Liver (tissue), 9 donors: ENCODE measurements around the gene TRPM1. TPM values are rescaled to one million over a fixed set of nuclear protein-coding genes. Genes with fewer than 3 reads are reported as not detected.

ENCODE experiments used
- DNase-seq: peaks from one replicate; pipeline ENCODE4 v3.0.0-alpha.2; 2017; ENCODE audit warnings: low spot score
- H3K27ac ChIP-seq, 2 donors: one replicate each; pipeline ENCODE4 v1.7.0; 2013; ENCODE audit warnings: inconsistent platforms in 2 of 2, low read length in 2 of 2, control low read depth in 1 of 2, low read depth in 1 of 2, mild to moderate bottlenecking in 1 of 2
- H3K27me3 ChIP-seq, 4 donors: one replicate each; pipeline versions ENCODE4 v1.6.1 to v1.7.0; 2013; ENCODE audit warnings: low read length in 3 of 4, inconsistent platforms in 1 of 4, mild to moderate bottlenecking in 1 of 4, moderate library complexity in 1 of 4; ENCODE audit not compliant: control insufficient read depth in 4 of 4, insufficient read depth in 4 of 4
- H3K36me3 ChIP-seq, 4 donors: one replicate each; pipeline versions ENCODE4 v1.6.1 to v1.7.0; 2013; ENCODE audit warnings: low read length in 3 of 4, mild to moderate bottlenecking in 3 of 4, low read depth in 1 of 4, moderate library complexity in 1 of 4; ENCODE audit not compliant: control insufficient read depth in 4 of 4, insufficient read depth in 3 of 4
- H3K4me1 ChIP-seq, 4 donors: one replicate each; pipeline versions ENCODE4 v1.6.1 to v1.7.0; 2013; ENCODE audit warnings: low read length in 3 of 4, mild to moderate bottlenecking in 3 of 4, moderate library complexity in 1 of 4; ENCODE audit not compliant: control insufficient read depth in 4 of 4, insufficient read depth in 4 of 4
- H3K4me3 ChIP-seq, 3 donors: one replicate each; pipeline versions ENCODE4 v1.6.1 to v1.7.0; 2013; ENCODE audit warnings: low read length in 3 of 3, control low read depth in 1 of 3, low read depth in 1 of 3, mild to moderate bottlenecking in 1 of 3
- H3K9ac ChIP-seq, 2 donors: one replicate each; pipeline ENCODE4 v1.7.0; 2013; ENCODE audit warnings: low read length in 2 of 2, mild to moderate bottlenecking in 2 of 2, moderate library complexity in 2 of 2, control low read depth in 1 of 2, low read depth in 1 of 2
- H3K9me3 ChIP-seq, 4 donors: one replicate each; pipeline versions ENCODE4 v1.6.1 to v1.7.0; 2013; ENCODE audit warnings: low read length in 3 of 4; ENCODE audit not compliant: control insufficient read depth in 4 of 4
- ATF3 ChIP-seq: IDR thresholded peaks from 2 replicates; pipeline ENCODE4 v1.6.1; 2016; ENCODE audit warnings: antibody characterized with exemption
- CTCF ChIP-seq: fragments of 150-350 bp; IDR thresholded peaks from 2 replicates; pipeline ENCODE4 v1.5.1; 2017; ENCODE audit warnings: improper control_type of control experiment, low read depth, low read length; ENCODE audit not compliant: missing input control
- FOXA2 ChIP-seq: IDR thresholded peaks from 2 replicates; pipeline ENCODE4 v1.6.1; 2016; ENCODE audit warnings: antibody characterized with exemption
- GABPA ChIP-seq, 2 donors: IDR thresholded peaks in 1 of 2; conservative IDR thresholded peaks in 1 of 2; 2 replicates each; pipeline ENCODE4 v1.6.1; 2016; ENCODE audit warnings: antibody characterized with exemption in 2 of 2, mild to moderate bottlenecking in 1 of 2, moderate library complexity in 1 of 2
- HNF4A ChIP-seq, 2 donors: conservative IDR thresholded peaks; 2 replicates each; pipeline ENCODE4 v1.6.1; 2016; ENCODE audit warnings: antibody characterized with exemption in 2 of 2, mild to moderate bottlenecking in 2 of 2
- HNF4G ChIP-seq: IDR thresholded peaks from 2 replicates; pipeline ENCODE4 v1.6.1; 2016; ENCODE audit warnings: antibody characterized with exemption
- JUND ChIP-seq, 2 donors: IDR thresholded peaks; 2 replicates each; pipeline ENCODE4 v1.6.1; 2016; ENCODE audit warnings: antibody characterized with exemption in 2 of 2
- MAX ChIP-seq: IDR thresholded peaks from 2 replicates; pipeline ENCODE4 v1.6.1; 2016; ENCODE audit warnings: antibody characterized with exemption
- NR2F2 ChIP-seq: IDR thresholded peaks from 2 replicates; pipeline ENCODE4 v1.6.1; 2016; ENCODE audit warnings: antibody characterized with exemption
- REST ChIP-seq: IDR thresholded peaks from 2 replicates; pipeline ENCODE4 v1.6.1; 2016; ENCODE audit warnings: antibody characterized with exemption, mild to moderate bottlenecking
- RXRA ChIP-seq, 2 donors: IDR thresholded peaks; 2 replicates each; pipeline ENCODE4 v1.6.1; 2017 to 2018; ENCODE audit warnings: antibody characterized with exemption in 2 of 2, mild to moderate bottlenecking in 1 of 2
- SP1 ChIP-seq: IDR thresholded peaks from 2 replicates; pipeline ENCODE4 v1.6.1; 2018; ENCODE audit warnings: antibody characterized with exemption, mild to moderate bottlenecking
- TAF1 ChIP-seq: conservative IDR thresholded peaks from 2 replicates; pipeline ENCODE4 v1.6.1; 2016; ENCODE audit warnings: antibody characterized with exemption, mild to moderate bottlenecking
- YY1 ChIP-seq: IDR thresholded peaks from 2 replicates; pipeline ENCODE4 v1.6.1; 2016; ENCODE audit warnings: antibody characterized with exemption, mild to moderate bottlenecking
- ZBTB33 ChIP-seq: IDR thresholded peaks from 2 replicates; pipeline ENCODE4 v1.6.1; 2016; ENCODE audit warnings: antibody characterized with exemption
- WGBS: extraction: QIAGEN DNeasy Blood & Tissue Kit; methylation state at CpG from one replicate; pipeline ENCODE4 v1.1.7; 2013; 5-methylcytosine and 5-hydroxymethylcytosine counted together
- polyA plus RNA-seq, 2 donors: library from polyadenylated mRNA; stranded (reverse) in 1 of 2; unstranded in 1 of 2; fragments of 200-250 nt in 1 of 2; fragments of >200 nt in 1 of 2; fragmentation: Nextera tagmentation in 1 of 2; extraction: Ambion mirVana in 1 of 2; gene quantifications; one replicate each; pipeline versions ENCODE4 v1.2.1 to v1.2.3, GENCODE V29; 2013 to 2015
- total RNA-seq, 2 donors: library from RNA; depleted of rRNA; stranded (reverse); fragments of >200 nt; gene quantifications; one replicate each; pipeline ENCODE4 v1.2.3, GENCODE V29; 2014
- donor health status: healthy.
- donor health status: healthy.
- donor health status: healthy.
- donor health status: healthy.
- donor health status: healthy.

The TRPM1 gene
- total and polyA plus RNA-seq, 4 donors = not detected

- TF ChIP-seq ZBTB33 (no peak), FOXA2 (no peak), MAX (no peak)
These were observed 24.3 kb downstream of the TRPM1 start (continued) for GRCh38 chr15:31077181-31077580.

GRCh38 chr15:31074321-31074720 is 27.2 kb downstream of the TRPM1 start:
- Histone ChIP-seq H3K9me3 (no peaks in the 10 kb centered on the region), H3K27ac (no peak overlapping the region), H3K4me1 (peaks cover 6 to 8% (median 7%) of the 10 kb centered on the region in 4 donors), H3K9ac (no peak overlapping the region), H3K27me3 (no peaks in the 10 kb centered on the region), H3K4me3 (no peak overlapping the region), H3K36me3 (no peaks in the 10 kb centered on the region)
- no peak for DNase-seq
- no peak for TF ChIP-seq ATF3
- TF ChIP-seq JUND (IDR thresholded peaks at IDR 0.05) = no peak
- TF ChIP-seq TAF1 = no peak
- no peak for TF ChIP-seq REST
- no peak for TF ChIP-seq GABPA (IDR thresholded peaks at IDR 0.05 in 1 of 2, conservative IDR thresholded peaks at IDR 0.05 in 1 of 2)
- TF ChIP-seq MAX = no peak

GRCh38 chr15:31070867-31071266 is 30.7 kb downstream of the TRPM1 start:
- peaks cover 6 to 19% (median 15%) of the 10 kb centered on the region in 4 donors for H3K4me1 ChIP-seq
- H3K9me3 ChIP-seq = no peaks in the 10 kb centered on the region
- H3K9ac ChIP-seq = no peak overlapping the region
- H3K27me3 ChIP-seq = no peaks in the 10 kb centered on the region
- no peak overlapping the region for H3K27ac ChIP-seq
- no peak for TF ChIP-seq ZBTB33
- no peak for TF ChIP-seq RXRA (IDR thresholded peaks at IDR 0.05)
- TF ChIP-seq GABPA (IDR thresholded peaks at IDR 0.05 in 1 of 2, conservative IDR thresholded peaks at IDR 0.05 in 1 of 2) = no peak
- TF ChIP-seq FOXA2 = no peak
- no peak for TF ChIP-seq TAF1
- TF ChIP-seq HNF4A (conservative IDR thresholded peaks at IDR 0.05) = no peak
- no peak for TF ChIP-seq CTCF
- no peak for TF ChIP-seq JUND (IDR thresholded peaks at IDR 0.05)
- TF ChIP-seq HNF4G = no peak
- no peak for TF ChIP-seq SP1
- TF ChIP-seq YY1 = no peak
- no peak for TF ChIP-seq NR2F2
- DNase-seq = no peak
- H3K36me3 ChIP-seq = no peaks in the 10 kb centered on the region
- WGBS = 95% methylated on average over 2 of the region's 2 CpGs
- no peak overlapping the region for H3K4me3 ChIP-seq
